ENCODE data around the gene NUMB. TPM values are rescaled to one million over a fixed set of nuclear protein-coding genes. Genes with fewer than 3 reads are reported as not detected.

NUMB gene
- total RNA-seq, 1 experiment from 2014 or later: 22.2 TPM

GRCh38 chr14:73394317-73394716 is 64.0 kb downstream of the NUMB start:
- H3K4me1 ChIP-seq (ENCODE audit: insufficient read depth, low read length): peaks cover 7% of the 10 kb centered on the region; the same call in 1 of the 2 replicates
- 0 out of 2 replicates have a peak, but pooled peaks cover 4% of the 10 kb centered on the region for H3K79me2 ChIP-seq (ENCODE audit: low read length)
- H3K4me2 ChIP-seq (ENCODE audit: low read length): no peak overlapping the region
- no peaks in the 10 kb centered on the region for H3F3A ChIP-seq (ENCODE audit: low read length, unreplicated experiment)
- no peak overlapping the region for H3K27ac ChIP-seq (ENCODE audit: low read length)
- no peak for TF ChIP-seq EZH2phosphoT487 (IDR thresholded peaks at IDR 0.05; ENCODE audit: borderline replicate concordance, low read length)
- TF ChIP-seq EZH2 (IDR thresholded peaks at IDR 0.05; ENCODE audit: low read length, unreplicated experiment): no peak
- no peak for TF ChIP-seq CTCF (conservative IDR thresholded peaks at IDR 0.05; ENCODE audit: low read depth, low read length)
- no peaks in the 10 kb centered on the region for H3K9me3 ChIP-seq (ENCODE audit: low read length)
- H3K27me3 ChIP-seq (ENCODE audit: low read length): no peaks in the 10 kb centered on the region
- H4K20me1 ChIP-seq (ENCODE audit: low read length): 0 out of 2 replicates have a peak, but pooled peaks cover 3% of the 10 kb centered on the region
- no peaks in the 10 kb centered on the region for H3K36me3 ChIP-seq (ENCODE audit: low read depth, low read length)
- H3K9ac ChIP-seq (ENCODE audit: low read length): no peak overlapping the region
- no peaks in the 10 kb centered on the region for H3K9me2 ChIP-seq (replicated peaks; ENCODE audit: low read length)
- BruUV-seq (replicated peaks): no TSS peak
- H2AFZ ChIP-seq (ENCODE audit: low read length): no peak overlapping the region
- DNase-seq: no peak
- CTCF ChIA-PET: interaction anchor here (0.6 kb wide), 1 partner anchor 23 kb away, joined by 4 read pairs; no protein-coding TSS in a partner anchor
- H3K4me3 ChIP-seq (ENCODE audit: low read length): no peak overlapping the region
- intact Hi-C loops (cut with micrococcal nuclease): loop anchor here (5.0 kb wide), 1 partner anchor 82 kb away; no protein-coding TSS in a partner anchor
- ATAC-seq: no peak
- POLR2A ChIA-PET (ENCODE audit: unreplicated experiment): no interaction called here

- Histone ChIP-seq H2AFZ (ENCODE audit: low read length) (no peak overlapping the region), H3K27ac (ENCODE audit: low read length) (no peak overlapping the region), H3K4me1 (ENCODE audit: insufficient read depth, low read length) (peaks cover 7% of the 10 kb centered on the region; the same call in 1 of the 2 replicates), H3K9me3 (ENCODE audit: low read length) (no peaks in the 10 kb centered on the region), H3K9ac (ENCODE audit: low read length) (no peak overlapping the region), H3K9me2 (replicated peaks; ENCODE audit: low read length) (no peaks in the 10 kb centered on the region), H3K4me2 (ENCODE audit: low read length) (no peak overlapping the region), H3K79me2 (ENCODE audit: low read length) (0 out of 2 replicates have a peak, but pooled peaks cover 4% of the 10 kb centered on the region), H3K27me3 (ENCODE audit: low read length) (no peaks in the 10 kb centered on the region), H3F3A (ENCODE audit: low read length, unreplicated experiment) (no peaks in the 10 kb centered on the region), H3K4me3 (ENCODE audit: low read length) (no peak overlapping the region), H3K36me3 (ENCODE audit: low read depth, low read length) (no peaks in the 10 kb centered on the region), H4K20me1 (ENCODE audit: low read length) (0 out of 2 replicates have a peak, but pooled peaks cover 3% of the 10 kb centered on the region)
- TF ChIP-seq EZH2phosphoT487 (IDR thresholded peaks at IDR 0.05; ENCODE audit: borderline replicate concordance, low read length): no peak
- no peak for TF ChIP-seq CTCF (conservative IDR thresholded peaks at IDR 0.05; ENCODE audit: low read depth, low read length)
- no peak for TF ChIP-seq EZH2 (IDR thresholded peaks at IDR 0.05; ENCODE audit: low read length, unreplicated experiment)
- ChIA-PET CTCF (no interaction called here), POLR2A (ENCODE audit: unreplicated experiment) (interaction anchor here (0.7 kb wide), 1 partner anchor 17 kb away, joined by 3 read pairs; no protein-coding TSS in a partner anchor)
- intact Hi-C loops (cut with micrococcal nuclease): loop anchor here (1.0 to 5.0 kb wide), 2 partner anchors 8 to 81 kb away; no protein-coding TSS in a partner anchor
- DNase-seq: peak; percentile 52
- no TSS peak for BruUV-seq (replicated peaks)
- ATAC-seq: peak; percentile 86
Measured at GRCh38 chr14:73393375-73393774, 65.0 kb downstream of the NUMB start.
